ENCODE data around the gene LSM3.

GRCh38 chr3:14130707-14131106 lies 47.9 kb upstream of the LSM3 start:
- TF ChIP-seq CTCF (IDR thresholded peaks at IDR 0.05 in 2 of 3, conservative IDR thresholded peaks at IDR 0.05 in 1 of 3; ENCODE audit: borderline replicate concordance in 1 of 3, insufficient read depth in 1 of 3, low read depth in 2 of 3, low read length in 2 of 3) (no peak), EZH2 (IDR thresholded peaks at IDR 0.05) (no peak), POLR2A (IDR thresholded peaks at IDR 0.05; ENCODE audit: borderline replicate concordance, extremely low read depth, insufficient read depth, insufficient read length) (no peak), ATF3 (IDR thresholded peaks at IDR 0.05) (no peak), RAD21 (IDR thresholded peaks at IDR 0.05; ENCODE audit: low read depth) (no peak), CEBPB (IDR thresholded peaks at IDR 0.05; ENCODE audit: low read depth) (no peak), REST (IDR thresholded peaks at IDR 0.05; ENCODE audit: low read depth) (no peak)

Data from HCT116 (cell line).